ENCODE results near the gene CRYBB1.

CRYBB1 gene

GRCh38 chr22:26577081-26577480 lies 40.7 kb downstream of the CRYBB1 start:
- no peak for DNase-seq (ENCODE audit: low read depth in 2 of 2)

- no peak for DNase-seq (ENCODE audit: low read depth in 2 of 2)
Measured at GRCh38 chr22:26576026-26576680, 41.7 kb downstream of the CRYBB1 start.

GRCh38 chr22:26574001-26574723 lies 43.7 kb downstream of the CRYBB1 start:
- DNase-seq (ENCODE audit: low read depth in 2 of 2), result no peak

GRCh38 chr22:26573026-26573662 lies 44.7 kb downstream of the CRYBB1 start:
- DNase-seq (ENCODE audit: low read depth in 2 of 2), result no peak

- DNase-seq (ENCODE audit: low read depth in 2 of 2), result no peak
Measured at GRCh38 chr22:26570864-26571525, 46.8 kb downstream of the CRYBB1 start.

- DNase-seq (ENCODE audit: low read depth in 2 of 2), result no peak
Measured at GRCh38 chr22:26570115-26570514, 47.7 kb downstream of the CRYBB1 start.

- DNase-seq (ENCODE audit: low read depth in 2 of 2), result no peak
Measured at GRCh38 chr22:26568207-26568706, 49.6 kb downstream of the CRYBB1 start.

GRCh38 chr22:26567610-26568009 lies 50.2 kb downstream of the CRYBB1 start:
- no peak for DNase-seq (ENCODE audit: low read depth in 2 of 2)

- DNase-seq (ENCODE audit: low read depth in 2 of 2), result no peak
Measured at GRCh38 chr22:26566994-26567393, 50.8 kb downstream of the CRYBB1 start.

- no peak for DNase-seq (ENCODE audit: low read depth in 2 of 2)
Measured at GRCh38 chr22:26565889-26566288, 51.9 kb downstream of the CRYBB1 start.

- no peak for DNase-seq (ENCODE audit: low read depth in 2 of 2)
Measured at GRCh38 chr22:26565181-26565580, 52.6 kb downstream of the CRYBB1 start.

GRCh38 chr22:26564672-26565071 lies 53.2 kb downstream of the CRYBB1 start:
- no peak for DNase-seq (ENCODE audit: low read depth in 2 of 2)

GRCh38 chr22:26564181-26564580 lies 53.6 kb downstream of the CRYBB1 start:
- no peak for DNase-seq (ENCODE audit: low read depth in 2 of 2)

- no peak for DNase-seq (ENCODE audit: low read depth in 2 of 2)
Measured at GRCh38 chr22:26563022-26563421, 54.8 kb downstream of the CRYBB1 start.

GRCh38 chr22:26561756-26562417 lies 55.9 kb downstream of the CRYBB1 start:
- no peak for DNase-seq (ENCODE audit: low read depth in 2 of 2)

GRCh38 chr22:26559961-26560575 lies 57.8 kb downstream of the CRYBB1 start:
- DNase-seq (ENCODE audit: low read depth in 2 of 2), result no peak

- no peak for DNase-seq (ENCODE audit: low read depth in 2 of 2)
Measured at GRCh38 chr22:26558248-26558895, 59.5 kb downstream of the CRYBB1 start.

- DNase-seq (ENCODE audit: low read depth in 2 of 2), result no peak
Measured at GRCh38 chr22:26556904-26557303, 60.9 kb downstream of the CRYBB1 start.

- no peak for DNase-seq (ENCODE audit: low read depth in 2 of 2)
Measured at GRCh38 chr22:26555478-26555877, 62.3 kb downstream of the CRYBB1 start.

GRCh38 chr22:26554956-26555355 lies 62.9 kb downstream of the CRYBB1 start:
- DNase-seq (ENCODE audit: low read depth in 2 of 2), result no peak
